ENCODE measurements around the gene CLIP2.

DNA sequence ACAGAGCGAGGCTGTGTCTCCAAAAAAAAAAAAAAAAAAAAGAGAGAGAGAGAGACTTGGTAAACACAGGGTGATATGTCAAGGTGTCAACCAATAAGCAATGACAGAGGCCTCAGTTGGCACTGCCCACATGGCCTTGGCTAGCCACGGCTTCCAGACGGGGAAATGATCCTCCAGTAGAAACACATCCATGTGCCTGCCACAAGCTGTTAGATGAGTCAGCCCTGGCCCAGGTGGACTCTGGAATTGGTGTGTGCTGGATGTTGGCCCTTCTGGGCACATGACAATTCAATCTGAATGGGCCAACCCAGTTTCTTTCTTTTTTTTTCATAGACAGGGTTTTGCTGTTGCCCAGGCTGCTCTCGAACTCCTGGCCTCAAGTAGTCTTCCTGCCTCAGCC lies 48.7 kb upstream of the CLIP2 start:
- TF ChIP-seq, protein P1, sequence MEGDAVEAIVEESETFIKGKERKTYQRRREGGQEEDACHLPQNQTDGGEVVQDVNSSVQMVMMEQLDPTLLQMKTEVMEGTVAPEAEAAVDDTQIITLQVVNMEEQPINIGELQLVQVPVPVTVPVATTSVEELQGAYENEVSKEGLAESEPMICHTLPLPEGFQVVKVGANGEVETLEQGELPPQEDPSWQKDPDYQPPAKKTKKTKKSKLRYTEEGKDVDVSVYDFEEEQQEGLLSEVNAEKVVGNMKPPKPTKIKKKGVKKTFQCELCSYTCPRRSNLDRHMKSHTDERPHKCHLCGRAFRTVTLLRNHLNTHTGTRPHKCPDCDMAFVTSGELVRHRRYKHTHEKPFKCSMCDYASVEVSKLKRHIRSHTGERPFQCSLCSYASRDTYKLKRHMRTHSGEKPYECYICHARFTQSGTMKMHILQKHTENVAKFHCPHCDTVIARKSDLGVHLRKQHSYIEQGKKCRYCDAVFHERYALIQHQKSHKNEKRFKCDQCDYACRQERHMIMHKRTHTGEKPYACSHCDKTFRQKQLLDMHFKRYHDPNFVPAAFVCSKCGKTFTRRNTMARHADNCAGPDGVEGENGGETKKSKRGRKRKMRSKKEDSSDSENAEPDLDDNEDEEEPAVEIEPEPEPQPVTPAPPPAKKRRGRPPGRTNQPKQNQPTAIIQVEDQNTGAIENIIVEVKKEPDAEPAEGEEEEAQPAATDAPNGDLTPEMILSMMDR (IDR thresholded peaks at IDR 0.05; ENCODE audit: borderline replicate concordance, extremely low read depth, low read length, poor library complexity, severe bottlenecking): no peak
- TF ChIP-seq EZH2 (IDR thresholded peaks at IDR 0.05; ENCODE audit: borderline replicate concordance, low read depth, low read length, severe bottlenecking): no peak
